Glutamatergic neuron (in vitro differentiated cells): ENCODE results near the gene ZFAND3. TPM values are rescaled to one million over a fixed set of nuclear protein-coding genes. Genes with fewer than 3 reads are reported as not detected.

ENCODE experiments used
- DNase-seq: peaks from one replicate; pipeline ENCODE4 v3.0.0; 2022
- H3K27ac Mint-ChIP-seq: one replicate; pipeline ENCODE4 v1.8.0; 2020; ENCODE audit warnings: mild to moderate bottlenecking, mixed read lengths, inconsistent platforms; ENCODE audit not compliant: unreplicated experiment
- H3K27me3 Mint-ChIP-seq: one replicate; pipeline ENCODE4 v1.8.0; 2020; ENCODE audit warnings: mild to moderate bottlenecking, moderate library complexity, mixed read lengths, inconsistent platforms; ENCODE audit not compliant: unreplicated experiment
- H3K36me3 Mint-ChIP-seq: one replicate; pipeline ENCODE4 v1.8.0; 2020; ENCODE audit warnings: mild to moderate bottlenecking, mixed read lengths, inconsistent platforms; ENCODE audit not compliant: unreplicated experiment
- H3K4me1 Mint-ChIP-seq: one replicate; pipeline ENCODE4 v1.8.0; 2020; ENCODE audit warnings: mild to moderate bottlenecking, low read depth, mixed read lengths, inconsistent platforms; ENCODE audit not compliant: unreplicated experiment
- H3K4me3 Mint-ChIP-seq: one replicate; pipeline ENCODE4 v1.8.0; 2020; ENCODE audit warnings: mild to moderate bottlenecking, mixed read lengths, inconsistent platforms; ENCODE audit not compliant: unreplicated experiment
- H3K9me3 Mint-ChIP-seq: one replicate; pipeline ENCODE4 v1.8.0; 2020; ENCODE audit warnings: mild to moderate bottlenecking, moderate library complexity, mixed read lengths, inconsistent platforms; ENCODE audit not compliant: unreplicated experiment
- total RNA-seq: library from RNA; stranded (reverse); fragmentation: NEBNext Ultra II Directional; extraction: Animal tissue kit (Norgen Biotek cat#: 25700); gene quantifications from one replicate; pipeline ENCODE4 v1.2.1, GENCODE V29; 2021; ENCODE audit not compliant: unreplicated experiment
- TF ChIP-seq, protein P1 (sequence below): fragments of 200-600 bp; sonication (generic); IDR thresholded peaks from one replicate; pipeline ENCODE4 v1.5.0; 2021; ENCODE audit not compliant: partially characterized antibody, unreplicated experiment

ZFAND3 gene
- total RNA-seq, 1 donor from 2014 or later: 115 TPM

- TF ChIP-seq, protein P1, sequence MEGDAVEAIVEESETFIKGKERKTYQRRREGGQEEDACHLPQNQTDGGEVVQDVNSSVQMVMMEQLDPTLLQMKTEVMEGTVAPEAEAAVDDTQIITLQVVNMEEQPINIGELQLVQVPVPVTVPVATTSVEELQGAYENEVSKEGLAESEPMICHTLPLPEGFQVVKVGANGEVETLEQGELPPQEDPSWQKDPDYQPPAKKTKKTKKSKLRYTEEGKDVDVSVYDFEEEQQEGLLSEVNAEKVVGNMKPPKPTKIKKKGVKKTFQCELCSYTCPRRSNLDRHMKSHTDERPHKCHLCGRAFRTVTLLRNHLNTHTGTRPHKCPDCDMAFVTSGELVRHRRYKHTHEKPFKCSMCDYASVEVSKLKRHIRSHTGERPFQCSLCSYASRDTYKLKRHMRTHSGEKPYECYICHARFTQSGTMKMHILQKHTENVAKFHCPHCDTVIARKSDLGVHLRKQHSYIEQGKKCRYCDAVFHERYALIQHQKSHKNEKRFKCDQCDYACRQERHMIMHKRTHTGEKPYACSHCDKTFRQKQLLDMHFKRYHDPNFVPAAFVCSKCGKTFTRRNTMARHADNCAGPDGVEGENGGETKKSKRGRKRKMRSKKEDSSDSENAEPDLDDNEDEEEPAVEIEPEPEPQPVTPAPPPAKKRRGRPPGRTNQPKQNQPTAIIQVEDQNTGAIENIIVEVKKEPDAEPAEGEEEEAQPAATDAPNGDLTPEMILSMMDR: no peak
- Mint-ChIP-seq H3K4me1 (peaks cover 32% of the 10 kb centered on the region), H3K9me3 (peaks cover 21% of the 10 kb centered on the region), H3K27me3 (peaks cover 4% of the 10 kb centered on the region), H3K4me3 (no peak overlapping the region), H3K27ac (peak overlapping the region; percentile 66), H3K36me3 (no peaks in the 10 kb centered on the region)
- DNase-seq: no peak
Measured at GRCh38 chr6:38152620-38153019, 333.1 kb downstream of the ZFAND3 start.

GRCh38 chr6:38153076-38153797 lies 333.7 kb downstream of the ZFAND3 start:
- Mint-ChIP-seq H3K27ac (peak overlapping the region; percentile 66), H3K9me3 (peaks cover 21% of the 10 kb centered on the region), H3K4me1 (peaks cover 32% of the 10 kb centered on the region), H3K4me3 (no peak overlapping the region), H3K27me3 (peaks cover 4% of the 10 kb centered on the region), H3K36me3 (no peaks in the 10 kb centered on the region)
- no peak for DNase-seq
- TF ChIP-seq, protein P1: no peak

DNA sequence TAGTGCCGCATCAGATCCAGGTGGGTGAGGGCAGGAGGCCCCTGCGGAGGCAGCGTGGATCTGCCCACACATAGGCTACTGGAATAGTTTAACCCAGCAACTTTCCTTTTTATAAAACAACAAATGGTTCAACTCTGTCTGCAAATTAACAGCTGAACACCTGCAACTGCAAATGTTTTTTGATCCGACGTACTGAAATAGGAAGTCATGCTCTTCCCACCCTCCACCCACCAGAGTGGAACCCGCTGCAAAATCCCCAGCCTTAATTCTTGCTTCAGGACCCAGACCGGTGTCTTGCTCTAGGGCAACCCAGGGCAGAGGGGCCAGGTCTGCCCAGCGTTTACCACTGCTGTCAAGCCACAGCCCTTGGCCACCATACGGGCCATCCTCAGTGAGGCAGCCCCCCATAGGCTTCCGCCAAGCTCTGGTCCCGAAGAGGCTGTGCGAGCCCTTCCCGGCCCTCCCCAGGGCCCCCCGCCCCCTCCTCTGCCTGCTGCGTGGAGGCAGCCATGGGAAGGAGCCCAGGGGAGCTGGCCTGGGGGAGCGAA lies 334.3 kb downstream of the ZFAND3 start:
- peaks cover 4% of the 10 kb centered on the region for H3K27me3 Mint-ChIP-seq
- H3K4me3 Mint-ChIP-seq: no peak overlapping the region
- TF ChIP-seq, protein P1: no peak
- no peak for DNase-seq
- peaks cover 18% of the 10 kb centered on the region for H3K9me3 Mint-ChIP-seq
- no peak overlapping the region for H3K27ac Mint-ChIP-seq
- no peaks in the 10 kb centered on the region for H3K36me3 Mint-ChIP-seq
- peaks cover 34% of the 10 kb centered on the region for H3K4me1 Mint-ChIP-seq

GRCh38 chr6:38154731-38155130 lies 335.2 kb downstream of the ZFAND3 start:
- H3K9me3 Mint-ChIP-seq: peaks cover 21% of the 10 kb centered on the region
- peak overlapping the region; percentile 39 for H3K27ac Mint-ChIP-seq
- TF ChIP-seq, protein P1: no peak
- no peaks in the 10 kb centered on the region for H3K36me3 Mint-ChIP-seq
- no peak for DNase-seq
- H3K4me3 Mint-ChIP-seq: no peak overlapping the region
- H3K4me1 Mint-ChIP-seq: peaks cover 31% of the 10 kb centered on the region
- H3K27me3 Mint-ChIP-seq: peaks cover 4% of the 10 kb centered on the region

GRCh38 chr6:38155144-38155543 lies 335.6 kb downstream of the ZFAND3 start:
- H3K9me3 Mint-ChIP-seq: peaks cover 22% of the 10 kb centered on the region
- peak overlapping the region; percentile 39 for H3K27ac Mint-ChIP-seq
- peaks cover 3% of the 10 kb centered on the region for H3K36me3 Mint-ChIP-seq
- TF ChIP-seq, protein P1: no peak
- peaks cover 4% of the 10 kb centered on the region for H3K27me3 Mint-ChIP-seq
- H3K4me1 Mint-ChIP-seq: peaks cover 31% of the 10 kb centered on the region
- DNase-seq: no peak
- no peak overlapping the region for H3K4me3 Mint-ChIP-seq
